ENCODE data around the gene SIL1. TPM values are rescaled to one million over a fixed set of nuclear protein-coding genes. Genes with fewer than 3 reads are reported as not detected.

Gene SIL1
- total and polyA plus RNA-seq, 9 of the 15 experiments (the other 6 are each of a cell fraction or from before 2014, with no cell fraction given): 1.3 to 30.5 (median 18.1) TPM

DNA sequence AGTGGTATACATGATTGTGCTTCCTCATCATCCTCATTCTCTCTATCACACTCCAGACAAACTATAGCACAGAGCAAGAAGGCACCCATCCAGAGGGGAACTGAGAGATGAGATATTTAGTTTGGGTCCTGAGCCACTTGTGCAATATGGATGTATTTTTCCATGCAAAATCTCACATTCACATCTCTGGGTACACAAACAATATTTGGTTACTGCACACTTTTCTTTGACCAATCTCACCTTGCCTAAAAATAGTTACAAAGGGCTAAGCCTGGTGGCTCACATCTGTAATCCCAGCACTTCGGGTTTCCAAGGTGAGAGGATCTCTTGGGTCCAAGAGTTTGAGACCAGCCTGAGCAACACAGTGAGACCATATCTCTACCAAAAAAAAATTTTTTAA, 120.3 kb downstream of the SIL1 start:
- WGBS (ENCODE audit: insufficient coverage, low coverage, missing lambda C conversion rate): 20% methylated on average over 1 of the region's 1 CpG
- ChIA-PET POLR2A (no interaction called here), CTCF (ENCODE audit: low intra/inter-chr PET ratio) (no interaction called here)
- Histone ChIP-seq H3K27ac (ENCODE audit: extremely low read depth, low read depth, low read length) (no peak overlapping the region), H3K9ac (ENCODE audit: insufficient read depth in 1 of 2, low read depth in 2 of 2, low read length in 2 of 2) (no peak overlapping the region), H3K36me3 (ENCODE audit: control insufficient read depth, insufficient read depth, low read length) (no peaks in the 10 kb centered on the region), H3K27me3 (ENCODE audit: control insufficient read depth in 2 of 2, insufficient read depth in 2 of 2, low read length in 2 of 2) (no peaks in the 10 kb centered on the region), H2AFZ (ENCODE audit: low read depth, low read length) (no peak overlapping the region), H3K9me3 (replicated peaks; ENCODE audit: control insufficient read depth, insufficient read depth, low read depth, low read length) (no peaks in the 10 kb centered on the region), H3K9me1 (ENCODE audit: control insufficient read depth, insufficient read depth, low read length) (no peaks in the 10 kb centered on the region), H3K4me3 (no peak overlapping the region), H4K20me1 (replicated peaks; ENCODE audit: control insufficient read depth, insufficient read depth, low read length) (0 out of 2 replicates have a peak, but pooled peaks cover 3% of the 10 kb centered on the region), H3K79me2 (ENCODE audit: control insufficient read depth, insufficient read depth, low read length) (no peaks in the 10 kb centered on the region), H3K4me2 (ENCODE audit: insufficient read depth, low read length) (no peak overlapping the region), H3K4me1 (replicated peaks in 1 of 2; ENCODE audit: control insufficient read depth in 2 of 2, insufficient read depth in 2 of 2, low read length in 2 of 2) (peaks cover 0 to 3% of the 10 kb centered on the region in 2 experiments; a peak in 1 of 5 replicates)
- no peak for FAIRE-seq
- in situ Hi-C loops (cut with MboI) (no loop called here), intact Hi-C loops (cut with micrococcal nuclease) (no loop called here)
- DNase-seq (ENCODE audit: extremely low read depth in 1 of 4, low spot score in 3 of 4): no peak
- no peak for TF ChIP-seq ZNF3 (CRISPR knock-in tag; IDR thresholded peaks at IDR 0.05)
- TF ChIP-seq PPARD (CRISPR knock-in tag; IDR thresholded peaks at IDR 0.05): no peak
- TF ChIP-seq NR2C2 (CRISPR knock-in tag; IDR thresholded peaks at IDR 0.05): no peak
- TF ChIP-seq NR2C2 (tag; IDR thresholded peaks at IDR 0.05): no peak
- no peak for TF ChIP-seq FOXK1 (CRISPR knock-in tag; IDR thresholded peaks at IDR 0.05; ENCODE audit: borderline replicate concordance)
- TF ChIP-seq TCFL5 (CRISPR knock-in tag; conservative IDR thresholded peaks at IDR 0.05): no peak
- TF ChIP-seq NR4A1 (CRISPR knock-in tag; IDR thresholded peaks at IDR 0.05): no peak
- TF ChIP-seq NR4A1 (tag; IDR thresholded peaks at IDR 0.05): no peak
- TF ChIP-seq, protein P1, sequence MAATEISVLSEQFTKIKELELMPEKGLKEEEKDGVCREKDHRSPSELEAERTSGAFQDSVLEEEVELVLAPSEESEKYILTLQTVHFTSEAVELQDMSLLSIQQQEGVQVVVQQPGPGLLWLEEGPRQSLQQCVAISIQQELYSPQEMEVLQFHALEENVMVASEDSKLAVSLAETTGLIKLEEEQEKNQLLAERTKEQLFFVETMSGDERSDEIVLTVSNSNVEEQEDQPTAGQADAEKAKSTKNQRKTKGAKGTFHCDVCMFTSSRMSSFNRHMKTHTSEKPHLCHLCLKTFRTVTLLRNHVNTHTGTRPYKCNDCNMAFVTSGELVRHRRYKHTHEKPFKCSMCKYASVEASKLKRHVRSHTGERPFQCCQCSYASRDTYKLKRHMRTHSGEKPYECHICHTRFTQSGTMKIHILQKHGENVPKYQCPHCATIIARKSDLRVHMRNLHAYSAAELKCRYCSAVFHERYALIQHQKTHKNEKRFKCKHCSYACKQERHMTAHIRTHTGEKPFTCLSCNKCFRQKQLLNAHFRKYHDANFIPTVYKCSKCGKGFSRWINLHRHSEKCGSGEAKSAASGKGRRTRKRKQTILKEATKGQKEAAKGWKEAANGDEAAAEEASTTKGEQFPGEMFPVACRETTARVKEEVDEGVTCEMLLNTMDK (IDR thresholded peaks at IDR 0.05; ENCODE audit: borderline replicate concordance, insufficient read depth, low read depth, low read length, poor library complexity, severe bottlenecking): no peak
- TF ChIP-seq, protein P2, sequence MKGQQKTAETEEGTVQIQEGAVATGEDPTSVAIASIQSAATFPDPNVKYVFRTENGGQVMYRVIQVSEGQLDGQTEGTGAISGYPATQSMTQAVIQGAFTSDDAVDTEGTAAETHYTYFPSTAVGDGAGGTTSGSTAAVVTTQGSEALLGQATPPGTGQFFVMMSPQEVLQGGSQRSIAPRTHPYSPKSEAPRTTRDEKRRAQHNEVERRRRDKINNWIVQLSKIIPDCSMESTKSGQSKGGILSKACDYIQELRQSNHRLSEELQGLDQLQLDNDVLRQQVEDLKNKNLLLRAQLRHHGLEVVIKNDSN (CRISPR knock-in tag; IDR thresholded peaks at IDR 0.05): no peak
- TF ChIP-seq ARHGAP35 (IDR thresholded peaks at IDR 0.05; ENCODE audit: partially characterized antibody): no peak
- TF ChIP-seq PCBP2 (IDR thresholded peaks at IDR 0.05; ENCODE audit: low read depth, low read length, poor library complexity, severe bottlenecking): no peak
- no peak for TF ChIP-seq BCOR (IDR thresholded peaks at IDR 0.05)
- TF ChIP-seq CHD4 (IDR thresholded peaks at IDR 0.05; ENCODE audit: insufficient read depth, insufficient replicate concordance, low read depth, low read length, poor library complexity, severe bottlenecking): no peak
- TF ChIP-seq, protein P3, sequence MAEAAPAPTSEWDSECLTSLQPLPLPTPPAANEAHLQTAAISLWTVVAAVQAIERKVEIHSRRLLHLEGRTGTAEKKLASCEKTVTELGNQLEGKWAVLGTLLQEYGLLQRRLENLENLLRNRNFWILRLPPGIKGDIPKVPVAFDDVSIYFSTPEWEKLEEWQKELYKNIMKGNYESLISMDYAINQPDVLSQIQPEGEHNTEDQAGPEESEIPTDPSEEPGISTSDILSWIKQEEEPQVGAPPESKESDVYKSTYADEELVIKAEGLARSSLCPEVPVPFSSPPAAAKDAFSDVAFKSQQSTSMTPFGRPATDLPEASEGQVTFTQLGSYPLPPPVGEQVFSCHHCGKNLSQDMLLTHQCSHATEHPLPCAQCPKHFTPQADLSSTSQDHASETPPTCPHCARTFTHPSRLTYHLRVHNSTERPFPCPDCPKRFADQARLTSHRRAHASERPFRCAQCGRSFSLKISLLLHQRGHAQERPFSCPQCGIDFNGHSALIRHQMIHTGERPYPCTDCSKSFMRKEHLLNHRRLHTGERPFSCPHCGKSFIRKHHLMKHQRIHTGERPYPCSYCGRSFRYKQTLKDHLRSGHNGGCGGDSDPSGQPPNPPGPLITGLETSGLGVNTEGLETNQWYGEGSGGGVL (CRISPR knock-in tag; IDR thresholded peaks at IDR 0.05): no peak
- TF ChIP-seq IFI16 (CRISPR knock-in tag; IDR thresholded peaks at IDR 0.05): no peak
- TF ChIP-seq ZNF143 (CRISPR knock-in tag; IDR thresholded peaks at IDR 0.05): no peak
- no peak for TF ChIP-seq MYBL2 (IDR thresholded peaks at IDR 0.05; ENCODE audit: low read depth)
- no peak for TF ChIP-seq MYBL2 (CRISPR knock-in tag; IDR thresholded peaks at IDR 0.05; ENCODE audit: borderline replicate concordance)
- no TSS peak for BruUV-seq (replicated peaks)
- no peak for ATAC-seq
